WERI-Rb-1 (cell line): ENCODE results near the gene DIAPH2.

ENCODE experiments used
- DNase-seq: peaks from one replicate; pipeline ENCODE4 v3.0.0-alpha.2; 2020
- H3K27ac ChIP-seq: fragments of 250-450 bp; sonication (Bioruptor Pico); 2 replicates; pipeline ENCODE4 v1.5.1; 2020; ENCODE audit warnings: mild to moderate bottlenecking, moderate library complexity
- H3K27me3 ChIP-seq: fragments of 250-450 bp; sonication (Bioruptor Pico); 2 replicates; pipeline ENCODE4 v1.5.1; 2021; ENCODE audit warnings: mild to moderate bottlenecking, low read depth, moderate library complexity; ENCODE audit not compliant: insufficient read depth, severe bottlenecking
- H3K36me3 ChIP-seq: fragments of 250-450 bp; sonication (Bioruptor Pico); 2 replicates; pipeline ENCODE4 v1.5.1; 2020; ENCODE audit warnings: mild to moderate bottlenecking, moderate library complexity
- H3K4me3 ChIP-seq: 2 replicates; pipeline ENCODE4 v1.5.1; 2011; ENCODE audit warnings: low read depth, mild to moderate bottlenecking, control low read depth, low read length
- H3K9me3 ChIP-seq: fragments of 250-450 bp; sonication (Bioruptor Pico); 2 replicates; pipeline ENCODE4 v1.5.1; 2021; ENCODE audit warnings: mild to moderate bottlenecking, moderate library complexity; ENCODE audit not compliant: severe bottlenecking
- CTCF ChIP-seq: IDR thresholded peaks from 2 replicates; pipeline ENCODE4 v1.5.1; 2011; ENCODE audit warnings: low read depth, mild to moderate bottlenecking, control low read depth, inconsistent platforms, low read length

The DIAPH2 gene

GRCh38 chrX:97374266-97374665 is 689.6 kb downstream of the DIAPH2 start:
- Histone ChIP-seq H3K27ac (no peak overlapping the region), H3K27me3 (no peaks in the 10 kb centered on the region), H3K36me3 (no peaks in the 10 kb centered on the region), H3K4me3 (no peak overlapping the region), H3K9me3 (no peaks in the 10 kb centered on the region)
- DNase-seq, result no peak
- no peak for TF ChIP-seq CTCF

- no peaks in the 10 kb centered on the region for H3K9me3 ChIP-seq
- H3K4me3 ChIP-seq, result no peak overlapping the region
- H3K36me3 ChIP-seq, result no peaks in the 10 kb centered on the region
- DNase-seq, result no peak
- H3K27ac ChIP-seq, result no peak overlapping the region
- no peaks in the 10 kb centered on the region for H3K27me3 ChIP-seq
- TF ChIP-seq CTCF, result no peak
Measured at GRCh38 chrX:97380200-97380599, 695.6 kb downstream of the DIAPH2 start.

- no peaks in the 10 kb centered on the region for H3K36me3 ChIP-seq
- H3K9me3 ChIP-seq, result no peaks in the 10 kb centered on the region
- no peak overlapping the region for H3K4me3 ChIP-seq
- H3K27ac ChIP-seq, result no peak overlapping the region
- no peak for DNase-seq
- TF ChIP-seq CTCF, result no peak
- H3K27me3 ChIP-seq, result no peaks in the 10 kb centered on the region
Measured at GRCh38 chrX:97384685-97385084, 700.0 kb downstream of the DIAPH2 start.

GRCh38 chrX:97387004-97387403 is 702.4 kb downstream of the DIAPH2 start:
- TF ChIP-seq CTCF, result no peak
- H3K36me3 ChIP-seq, result no peaks in the 10 kb centered on the region
- DNase-seq, result no peak
- no peak overlapping the region for H3K27ac ChIP-seq
- no peaks in the 10 kb centered on the region for H3K27me3 ChIP-seq
- no peak overlapping the region for H3K4me3 ChIP-seq
- H3K9me3 ChIP-seq, result no peaks in the 10 kb centered on the region

GRCh38 chrX:97389761-97390192 is 705.1 kb downstream of the DIAPH2 start:
- no peak for DNase-seq
- no peaks in the 10 kb centered on the region for H3K9me3 ChIP-seq
- H3K27me3 ChIP-seq, result no peaks in the 10 kb centered on the region
- no peak overlapping the region for H3K4me3 ChIP-seq
- no peak for TF ChIP-seq CTCF
- no peak overlapping the region for H3K27ac ChIP-seq
- no peaks in the 10 kb centered on the region for H3K36me3 ChIP-seq

- Histone ChIP-seq H3K27ac (no peak overlapping the region), H3K36me3 (no peaks in the 10 kb centered on the region), H3K27me3 (no peaks in the 10 kb centered on the region), H3K9me3 (no peaks in the 10 kb centered on the region), H3K4me3 (no peak overlapping the region)
- DNase-seq, result no peak
- TF ChIP-seq CTCF, result no peak
Measured at GRCh38 chrX:97397371-97397770, 712.7 kb downstream of the DIAPH2 start.
